H9 (cell line): ENCODE results near the gene PFKP. TPM values are rescaled to one million over a fixed set of nuclear protein-coding genes. Genes with fewer than 3 reads are reported as not detected.

Source experiments
- DNase-seq: peaks from one replicate; pipeline ENCODE4 v3.0.0-alpha.2; 2017
- H2AFZ ChIP-seq: one replicate; pipeline ENCODE4 v1.6.1; 2013; ENCODE audit warnings: mild to moderate bottlenecking, low read length, control low read depth, moderate library complexity
- H2AK5ac ChIP-seq: 2 replicates; pipeline ENCODE4 v1.6.1; 2013; ENCODE audit warnings: low read length, control low read depth, mixed read lengths; ENCODE audit not compliant: insufficient read length
- H2BK120ac ChIP-seq: one replicate; pipeline ENCODE4 v1.6.1; 2013; ENCODE audit warnings: low read depth, mild to moderate bottlenecking, low read length, control low read depth, inconsistent platforms; ENCODE audit not compliant: poor library complexity, severe bottlenecking
- H2BK12ac ChIP-seq: 2 replicates; pipeline ENCODE4 v1.6.1; 2013; ENCODE audit warnings: low read length, control low read depth, mixed read lengths, low read depth; ENCODE audit not compliant: insufficient read length
- H2BK15ac ChIP-seq: 2 replicates; pipeline ENCODE4 v1.6.1; 2013; ENCODE audit warnings: low read depth, low read length, control low read depth
- H2BK20ac ChIP-seq: one replicate; pipeline ENCODE4 v1.6.1; 2013; ENCODE audit warnings: low read depth, mild to moderate bottlenecking, low read length, control low read depth, inconsistent platforms; ENCODE audit not compliant: poor library complexity, severe bottlenecking
- H2BK5ac ChIP-seq: 2 replicates; pipeline ENCODE4 v1.6.1; 2013; ENCODE audit warnings: low read length, control low read depth, mixed read lengths; ENCODE audit not compliant: insufficient read length
- H3K14ac ChIP-seq: 2 replicates; pipeline ENCODE4 v1.6.1; 2013; ENCODE audit warnings: low read length, control low read depth; ENCODE audit not compliant: insufficient read depth
- H3K18ac ChIP-seq: 2 replicates; pipeline ENCODE4 v1.6.1; 2013; ENCODE audit warnings: low read depth, mild to moderate bottlenecking, mixed read lengths, low read length, control low read depth; ENCODE audit not compliant: insufficient read length
- H3K23ac ChIP-seq: 2 replicates; pipeline ENCODE4 v1.6.1; 2013; ENCODE audit warnings: low read length, control low read depth, mixed read lengths, low read depth; ENCODE audit not compliant: insufficient read length
- H3K23me2 ChIP-seq: 2 replicates; pipeline ENCODE4 v1.6.1; 2013; ENCODE audit warnings: low read depth, mild to moderate bottlenecking, mixed read lengths, low read length, control low read depth; ENCODE audit not compliant: insufficient read length, poor library complexity, severe bottlenecking
- H3K27ac ChIP-seq: 2 replicates; pipeline ENCODE4 v1.5.1; 2013; ENCODE audit warnings: low read length, control low read depth, mixed read lengths, low read depth; ENCODE audit not compliant: insufficient read length
- H3K27me3 ChIP-seq: 2 replicates; pipeline ENCODE4 v1.6.1; 2013; ENCODE audit warnings: low read length, control low read depth, inconsistent platforms; ENCODE audit not compliant: insufficient read depth
- H3K4ac ChIP-seq: 2 replicates; pipeline ENCODE4 v1.6.1; 2013; ENCODE audit warnings: low read depth, mild to moderate bottlenecking, control low read depth, inconsistent platforms, low read length, moderate library complexity
- H3K4me1 ChIP-seq: 2 replicates; pipeline ENCODE4 v1.6.1; 2013; ENCODE audit warnings: low read length, control low read depth, inconsistent platforms; ENCODE audit not compliant: insufficient read depth
- H3K4me2 ChIP-seq: 2 replicates; pipeline ENCODE4 v1.6.1; 2013; ENCODE audit warnings: low read length, control low read depth, mixed read lengths; ENCODE audit not compliant: insufficient read length, insufficient read depth
- H3K56ac ChIP-seq: 2 replicates; pipeline ENCODE4 v1.6.1; 2013; ENCODE audit warnings: low read depth, mild to moderate bottlenecking, mixed read lengths, low read length, control low read depth; ENCODE audit not compliant: insufficient read length
- H3K79me1 ChIP-seq: 2 replicates; pipeline ENCODE4 v1.6.1; 2013; ENCODE audit warnings: low read depth, mild to moderate bottlenecking, moderate library complexity, low read length, control low read depth, inconsistent platforms; ENCODE audit not compliant: insufficient read depth, poor library complexity, severe bottlenecking
- H3K79me2 ChIP-seq: 2 replicates; pipeline ENCODE4 v1.6.1; 2013; ENCODE audit warnings: low read length, control low read depth, inconsistent platforms; ENCODE audit not compliant: insufficient read depth
- H3K9ac ChIP-seq: 2 replicates; pipeline ENCODE4 v1.6.1; 2013; ENCODE audit warnings: low read length, control low read depth, mixed read lengths; ENCODE audit not compliant: insufficient read length; ENCODE audit errors: extremely low read depth
- H3K9me3 ChIP-seq: one replicate; pipeline ENCODE4 v1.6.1; 2013; ENCODE audit warnings: low read depth, low read length, inconsistent platforms; ENCODE audit not compliant: control insufficient read depth
- H3T11ph ChIP-seq: one replicate; pipeline ENCODE4 v1.6.1; 2013; ENCODE audit warnings: mild to moderate bottlenecking, low read length, control low read depth, inconsistent platforms
- H4K20me1 ChIP-seq: one replicate; pipeline ENCODE4 v1.6.1; 2013; ENCODE audit not compliant: control insufficient read depth, insufficient read length, insufficient read depth
- H4K5ac ChIP-seq: 2 replicates; pipeline ENCODE4 v1.6.1; 2013; ENCODE audit warnings: low read depth, mild to moderate bottlenecking, mixed read lengths, low read length, control low read depth; ENCODE audit not compliant: insufficient read length
- H4K8ac ChIP-seq: replicated peaks from 2 replicates; pipeline ENCODE4 v1.6.1; 2013; ENCODE audit warnings: low read length, control low read depth, mixed read lengths, low read depth; ENCODE audit not compliant: insufficient read length
- H4K91ac ChIP-seq: 2 replicates; pipeline ENCODE4 v1.6.1; 2013; ENCODE audit warnings: low read depth, mild to moderate bottlenecking, moderate library complexity, mixed read lengths, low read length, control low read depth; ENCODE audit not compliant: insufficient read length
- H3K27ac Mint-ChIP-seq, 3 experiments: 2 replicates in 2 of 3; 3 replicates in 1 of 3; pipeline ENCODE4 v1.8.0; 2020 to 2021; ENCODE audit warnings: mixed read lengths in 3 of 3, mild to moderate bottlenecking in 1 of 3, moderate library complexity in 1 of 3
- H3K27me3 Mint-ChIP-seq: 2 replicates; pipeline ENCODE4 v1.8.0; 2021; ENCODE audit warnings: low read depth, mild to moderate bottlenecking, moderate library complexity, mixed read lengths
- H3K36me3 Mint-ChIP-seq, 3 experiments: 2 replicates in 2 of 3; 3 replicates in 1 of 3; pipeline ENCODE4 v1.8.0; 2020 to 2021; ENCODE audit warnings: low read depth in 3 of 3, mixed read lengths in 3 of 3; ENCODE audit not compliant: insufficient read depth in 1 of 3
- H3K4me1 Mint-ChIP-seq, 2 experiments: 2 replicates each; pipeline ENCODE4 v1.8.0; 2020; ENCODE audit warnings: mixed read lengths in 2 of 2
- H3K4me3 Mint-ChIP-seq, 2 experiments: 2 replicates in 1 of 2; 3 replicates in 1 of 2; pipeline ENCODE4 v1.8.0; 2020 to 2021; ENCODE audit warnings: mild to moderate bottlenecking in 2 of 2, mixed read lengths in 2 of 2, moderate library complexity in 1 of 2
- H3K9me3 Mint-ChIP-seq, 2 experiments: 2 replicates in 1 of 2; 3 replicates in 1 of 2; pipeline ENCODE4 v1.8.0; 2020; ENCODE audit warnings: mild to moderate bottlenecking in 2 of 2, mixed read lengths in 2 of 2, moderate library complexity in 1 of 2
- CTCF ChIP-seq: fragments of 200-600 bp; sonication (generic); conservative IDR thresholded peaks from 3 replicates; pipeline ENCODE4 v1.8.0; 2021; ENCODE audit warnings: antibody characterized with exemption, mild to moderate bottlenecking
- WGBS: extraction: QIAGEN DNeasy Blood & Tissue Kit; methylation state at CpG from one replicate; pipeline ENCODE4 v1.1.7; 2013; ENCODE audit warnings: missing lambda C conversion rate, low lambda C conversion rate, mixed read lengths; ENCODE audit not compliant: insufficient read length; ENCODE audit errors: extremely low coverage; 5-methylcytosine and 5-hydroxymethylcytosine counted together
- total RNA-seq: library from RNA; stranded (reverse); gene quantifications from 2 replicates; pipeline ENCODE4 v1.2.1, GENCODE V29; 2021

PFKP gene
- total RNA-seq, 1 experiment from 2014 or later, result 145 TPM

GRCh38 chr10:3178042-3178441 is 110.7 kb downstream of the PFKP start:
- H3K27me3 Mint-ChIP-seq, result peaks cover 2% of the 10 kb centered on the region
- no peak for TF ChIP-seq CTCF

More at GRCh38 chr10:3178042-3178441, 110.7 kb downstream of the PFKP start:
- Histone ChIP-seq H3K4ac (no peak overlapping the region), H3K27me3 (no peaks in the 10 kb centered on the region), H2BK15ac (no peak overlapping the region), H3K9me3 (no peaks in the 10 kb centered on the region), H3K79me1 (no peaks in the 10 kb centered on the region), H4K91ac (no peak overlapping the region), H2BK20ac (no peak overlapping the region), H4K5ac (no peak overlapping the region), H3K23ac (no peak overlapping the region), H3K79me2 (no peaks in the 10 kb centered on the region), H3K23me2 (no peaks in the 10 kb centered on the region), H2AK5ac (no peak overlapping the region), H4K8ac (no peak overlapping the region), H3K4me2 (no peak overlapping the region), H3K14ac (no peak overlapping the region), H2BK120ac (no peak overlapping the region), H4K20me1 (no peaks in the 10 kb centered on the region), H3K27ac (no peak overlapping the region), H3K18ac (no peak overlapping the region), H3K56ac (no peak overlapping the region), H2BK12ac (no peak overlapping the region), H3T11ph (no peak overlapping the region), H2AFZ (no peak overlapping the region), H3K9ac (no peak overlapping the region), H2BK5ac (no peak overlapping the region), H3K4me1 (peaks cover 8% of the 10 kb centered on the region; the same call in 1 of the 2 replicates)
- no peak overlapping the region for H3K27ac Mint-ChIP-seq
- no peak for DNase-seq
- WGBS, result no CpG with 5 or more reads among the region's 5 CpGs
- no peaks in the 10 kb centered on the region for H3K36me3 Mint-ChIP-seq
- H3K4me1 Mint-ChIP-seq, result peaks cover 8 to 21% of the 10 kb centered on the region in 2 experiments
- no peak overlapping the region for H3K4me3 Mint-ChIP-seq
- H3K9me3 Mint-ChIP-seq, result no peaks in the 10 kb centered on the region; a peak in 1 of 5 replicates
